T-helper 17 cell (primary cell): ENCODE results near the gene ARHGAP23. TPM values are rescaled to one million over a fixed set of nuclear protein-coding genes. Genes with fewer than 3 reads are reported as not detected.
"Not testable (repeated sequence)": the region's sequence is repeated elsewhere in the genome, so short reads cannot be mapped to it uniquely, and the experiment has no call there.

Experiments
- ATAC-seq: fragments of 150-1000 bp; cut with Tn5 transposase; 2 replicates; pipeline ENCODE4 v1.10.0; 2021; ENCODE audit warnings: mild to moderate bottlenecking, moderate library complexity
- DNase-seq, 3 donors: peaks; one replicate each; pipeline versions ENCODE4 v3.0.0 to v3.0.0-alpha.2; 2020 to 2021
- H3K9me3 ChIP-seq: one replicate; pipeline ENCODE4 v1.7.0; 2013; ENCODE audit warnings: low read length, mild to moderate bottlenecking; ENCODE audit not compliant: control insufficient read depth, poor library complexity, severe bottlenecking
- H3K27ac Mint-ChIP-seq: one replicate; pipeline ENCODE4 v1.8.0; 2022; ENCODE audit warnings: mild to moderate bottlenecking, moderate library complexity, mixed read lengths
- H3K27me3 Mint-ChIP-seq: one replicate; pipeline ENCODE4 v1.8.0; 2022; ENCODE audit warnings: mixed read lengths
- H3K36me3 Mint-ChIP-seq: one replicate; pipeline ENCODE4 v1.8.0; 2022; ENCODE audit warnings: low read depth, mixed read lengths
- H3K4me1 Mint-ChIP-seq: one replicate; pipeline ENCODE4 v1.8.0; 2022; ENCODE audit warnings: mild to moderate bottlenecking, mixed read lengths
- H3K4me3 Mint-ChIP-seq: one replicate; pipeline ENCODE4 v1.8.0; 2022; ENCODE audit warnings: mild to moderate bottlenecking, moderate library complexity, mixed read lengths
- total RNA-seq, 4 donors: library from RNA in 2 of 4; stranded (reverse) in 2 of 4; gene quantifications; one replicate each; pipeline ENCODE4 v1.2.3 and lab custom pipeline; 2022 to 2026

Gene ARHGAP23
- total RNA-seq, 2 donors from 2014 or later, result 0.39 to 0.47 TPM

DNA sequence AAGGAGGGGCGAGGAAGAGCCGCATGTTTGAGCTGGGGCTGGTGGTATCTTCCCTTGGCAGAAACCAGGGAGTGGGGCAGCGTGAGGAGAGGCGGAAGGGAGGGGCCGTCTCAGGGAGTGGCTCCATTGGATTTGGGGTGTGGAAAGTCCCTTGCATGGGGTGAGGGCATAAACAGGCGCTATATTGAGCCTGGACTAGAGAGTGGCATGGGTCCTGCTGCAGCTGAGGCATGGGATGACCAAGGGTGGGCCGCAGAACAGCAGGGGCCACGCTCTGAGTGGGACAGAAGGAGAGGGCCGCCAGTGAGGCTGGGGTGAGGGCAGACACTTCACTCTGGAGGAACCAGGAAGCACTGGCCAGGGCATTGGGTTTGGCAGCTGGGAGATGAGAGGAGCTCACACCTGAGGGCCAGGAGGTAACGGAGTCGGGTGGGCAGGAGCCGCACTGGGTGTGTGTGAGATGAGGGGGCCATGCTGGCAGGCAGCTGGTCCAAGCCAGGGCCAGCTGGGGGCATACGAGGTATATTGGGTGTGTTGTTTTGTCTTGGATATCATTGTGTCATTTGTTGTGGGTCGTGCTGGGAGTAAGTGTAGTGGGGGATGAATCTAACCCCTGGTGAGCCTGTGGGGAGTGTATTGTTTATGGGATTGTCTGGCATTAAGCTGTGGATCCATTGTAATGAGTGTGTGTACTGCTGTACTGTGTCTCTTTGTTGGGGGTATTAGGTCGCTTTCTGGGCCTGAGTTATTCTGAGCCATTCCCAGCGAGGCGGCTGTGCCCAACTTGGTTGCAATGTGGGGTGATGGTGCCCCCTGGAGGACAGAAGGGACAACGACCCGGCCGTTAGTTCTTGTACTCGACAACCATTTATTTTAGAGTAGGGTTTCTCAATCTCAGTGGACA lies 56.2 kb downstream of the ARHGAP23 start:
- H3K27me3 Mint-ChIP-seq, H3K4me1 Mint-ChIP-seq, H3K36me3 Mint-ChIP-seq, H3K9me3 ChIP-seq: not testable (repeated sequence)
- peak overlapping the region; percentile 70 for H3K27ac Mint-ChIP-seq
- peak overlapping the region; percentile 83 for H3K4me3 Mint-ChIP-seq
- DNase-seq, result peak in 2 of 3 donors; percentile 27 to 41
- ATAC-seq, result peak; percentile 72

- peaks cover 9% of the 10 kb centered on the region for H3K4me1 Mint-ChIP-seq
- H3K9me3 ChIP-seq, result no peaks in the 10 kb centered on the region
- no peak for ATAC-seq
- no peaks in the 10 kb centered on the region for H3K27me3 Mint-ChIP-seq
- H3K4me3 Mint-ChIP-seq, result peak overlapping the region; percentile 83
- no peak for DNase-seq
- peak overlapping the region; percentile 70 for H3K27ac Mint-ChIP-seq
- no peaks in the 10 kb centered on the region for H3K36me3 Mint-ChIP-seq
Measured at GRCh38 chr17:38485146-38485468, 56.8 kb downstream of the ARHGAP23 start.

DNA sequence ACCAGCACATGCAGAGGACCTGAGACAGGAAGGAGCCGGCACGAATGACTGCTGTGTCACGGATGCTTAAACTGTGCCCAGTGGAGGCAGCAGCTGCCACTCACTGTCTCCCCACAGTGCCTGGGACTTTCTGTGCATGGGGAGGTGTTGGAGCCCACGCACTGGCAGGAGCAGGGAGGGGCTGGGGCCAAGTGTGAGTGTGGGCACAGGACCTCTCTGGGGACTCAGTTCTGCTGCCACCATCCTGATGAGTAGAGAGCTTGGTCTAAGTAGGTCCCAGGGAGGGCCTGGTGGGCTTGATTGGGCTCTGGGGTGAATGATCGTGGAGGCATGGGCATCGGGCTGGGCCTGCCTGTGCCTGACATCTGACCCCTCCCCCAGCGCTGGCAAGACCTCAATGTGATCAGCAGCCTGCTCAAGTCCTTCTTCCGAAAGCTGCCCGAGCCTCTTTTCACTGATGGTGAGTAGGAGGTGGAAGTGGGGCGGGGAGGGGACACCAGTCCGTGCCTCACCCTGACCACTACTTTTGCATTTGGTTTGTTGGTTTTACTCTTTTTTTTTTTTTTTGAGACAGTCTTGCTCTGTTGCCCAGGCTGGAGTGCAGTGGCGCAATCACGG lies 57.5 kb downstream of the ARHGAP23 start:
- H3K36me3 Mint-ChIP-seq, H3K4me1 Mint-ChIP-seq, DNase-seq, H3K27me3 Mint-ChIP-seq, H3K9me3 ChIP-seq: not testable (repeated sequence)
- peak; percentile 69 for ATAC-seq
- H3K4me3 Mint-ChIP-seq, result peak overlapping the region; percentile 83
- H3K27ac Mint-ChIP-seq, result peak overlapping the region; percentile 70

GRCh38 chr17:38489774-38490173 lies 61.5 kb downstream of the ARHGAP23 start:
- H3K36me3 Mint-ChIP-seq, DNase-seq, H3K27me3 Mint-ChIP-seq, H3K9me3 ChIP-seq, H3K4me3 Mint-ChIP-seq, ATAC-seq: not testable (repeated sequence)
- Mint-ChIP-seq H3K27ac (peak overlapping the region; percentile 45), H3K4me1 (peaks cover 12% of the 10 kb centered on the region)

GRCh38 chr17:38491346-38492066 lies 63.2 kb downstream of the ARHGAP23 start:
- H3K27ac Mint-ChIP-seq, H3K4me3 Mint-ChIP-seq, H3K9me3 ChIP-seq, H3K27me3 Mint-ChIP-seq, DNase-seq, ATAC-seq, H3K36me3 Mint-ChIP-seq, H3K4me1 Mint-ChIP-seq: not testable (repeated sequence)

GRCh38 chr17:38492067-38493040 lies 64.1 kb downstream of the ARHGAP23 start:
- peak; percentile 88 for ATAC-seq
- H3K4me1 Mint-ChIP-seq, H3K27ac Mint-ChIP-seq, H3K36me3 Mint-ChIP-seq, H3K4me3 Mint-ChIP-seq, H3K9me3 ChIP-seq, H3K27me3 Mint-ChIP-seq: not testable (repeated sequence)
- DNase-seq, result peak; percentile 72 to 89 (median 74)

- not testable (repeated sequence) for H3K4me1 Mint-ChIP-seq, H3K4me3 Mint-ChIP-seq, H3K27me3 Mint-ChIP-seq, H3K27ac Mint-ChIP-seq, H3K9me3 ChIP-seq, DNase-seq, H3K36me3 Mint-ChIP-seq, ATAC-seq
Measured at GRCh38 chr17:38494152-38494551, 65.9 kb downstream of the ARHGAP23 start.

DNA sequence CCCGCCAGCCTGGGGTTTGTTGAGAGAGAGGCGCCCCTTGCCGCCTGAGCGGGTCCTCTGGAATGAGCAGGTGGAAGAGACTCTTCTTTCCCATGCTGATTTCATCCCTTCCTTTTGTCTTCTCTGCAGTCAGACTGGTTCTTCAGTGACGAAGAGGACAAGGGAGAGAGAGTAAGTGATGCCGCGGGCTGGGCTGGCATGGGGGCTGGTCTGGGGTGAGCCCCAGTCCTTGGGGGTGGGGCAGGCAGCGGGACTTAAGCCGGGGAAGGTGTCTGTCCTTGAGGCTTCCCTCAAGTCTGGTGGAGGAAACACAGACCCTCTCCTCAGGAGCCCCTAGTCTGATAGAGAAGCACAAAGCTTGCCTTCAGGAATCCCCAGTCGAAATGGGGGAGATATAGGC lies 69.4 kb downstream of the ARHGAP23 start:
- not testable (repeated sequence) for DNase-seq, H3K27me3 Mint-ChIP-seq, ATAC-seq, H3K9me3 ChIP-seq, H3K27ac Mint-ChIP-seq, H3K4me1 Mint-ChIP-seq, H3K4me3 Mint-ChIP-seq, H3K36me3 Mint-ChIP-seq

DNA sequence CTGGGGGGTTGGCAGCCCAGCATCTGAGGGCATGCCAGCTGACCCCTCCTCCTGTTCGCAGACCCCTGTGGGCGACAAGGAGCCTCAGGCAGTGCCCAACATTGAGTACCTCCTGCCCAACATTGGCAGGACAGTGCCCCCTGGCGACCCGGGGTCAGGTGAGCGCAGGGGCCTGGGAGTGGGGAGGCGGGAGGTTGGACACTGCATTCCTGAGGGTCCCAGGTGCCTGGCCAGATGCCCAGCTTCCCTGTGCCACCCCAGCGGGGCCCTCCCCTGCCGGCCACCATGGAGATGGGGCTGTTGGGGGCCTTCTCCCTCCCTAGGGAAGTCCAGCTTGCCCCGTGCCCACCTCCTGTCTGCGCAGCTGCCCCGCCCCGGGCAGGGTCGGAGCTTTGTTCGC lies 70.1 kb downstream of the ARHGAP23 start:
- H3K27me3 Mint-ChIP-seq, result peaks cover 8% of the 10 kb centered on the region
- no peaks in the 10 kb centered on the region for H3K9me3 ChIP-seq
- H3K36me3 Mint-ChIP-seq, result no peaks in the 10 kb centered on the region
- ATAC-seq (no peak), DNase-seq (no peak)
- H3K27ac Mint-ChIP-seq, result no peak overlapping the region
- H3K4me1 Mint-ChIP-seq, result peaks cover 2% of the 10 kb centered on the region
- H3K4me3 Mint-ChIP-seq, result no peak overlapping the region

DNA sequence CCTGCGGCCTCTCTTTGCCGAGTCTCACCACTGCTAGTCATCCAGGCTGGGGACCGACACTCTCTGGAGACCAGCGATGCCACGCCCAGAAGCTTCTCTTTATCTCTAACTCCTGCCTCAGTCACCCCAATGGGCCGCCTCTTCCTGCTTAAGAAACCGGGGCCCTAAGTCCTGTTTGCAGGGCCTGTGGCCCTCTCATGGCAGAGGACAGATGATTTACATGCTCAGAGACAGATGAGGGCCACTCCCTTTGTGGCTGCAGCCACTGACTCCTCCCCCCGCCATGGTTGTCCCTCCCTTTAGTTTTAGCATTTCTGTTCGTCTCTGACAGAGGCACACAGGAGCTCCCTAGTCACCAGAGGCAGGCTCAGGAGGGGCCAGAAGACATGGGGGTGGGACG lies 71.0 kb downstream of the ARHGAP23 start:
- H3K9me3 ChIP-seq, H3K27me3 Mint-ChIP-seq, H3K27ac Mint-ChIP-seq, H3K4me1 Mint-ChIP-seq, ATAC-seq, H3K4me3 Mint-ChIP-seq, H3K36me3 Mint-ChIP-seq, DNase-seq: not testable (repeated sequence)

DNA sequence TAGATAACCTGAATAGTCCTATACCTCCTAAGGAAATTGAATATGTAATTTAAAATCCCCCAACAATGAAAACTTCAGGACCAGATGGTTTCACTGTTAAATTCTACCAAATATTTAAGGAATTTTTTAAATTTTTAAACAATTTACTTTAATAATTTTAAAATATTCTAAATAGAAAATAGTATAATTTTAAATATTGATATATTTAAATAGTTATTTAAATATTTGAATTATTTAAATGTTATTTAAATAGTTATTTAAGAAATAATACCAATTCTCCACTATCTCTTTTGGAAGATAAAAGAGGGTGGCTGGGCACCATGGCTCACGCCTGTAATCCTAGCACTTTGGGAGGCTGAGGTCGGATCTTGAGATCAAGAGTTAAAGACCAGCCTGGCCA lies 73.5 kb downstream of the ARHGAP23 start:
- not testable (repeated sequence) for H3K4me3 Mint-ChIP-seq, H3K27me3 Mint-ChIP-seq, H3K36me3 Mint-ChIP-seq, H3K27ac Mint-ChIP-seq, H3K9me3 ChIP-seq, DNase-seq, H3K4me1 Mint-ChIP-seq, ATAC-seq

GRCh38 chr17:38503286-38503913 lies 75.1 kb downstream of the ARHGAP23 start:
- not testable (repeated sequence) for H3K9me3 ChIP-seq, ATAC-seq, H3K4me1 Mint-ChIP-seq, H3K27ac Mint-ChIP-seq, DNase-seq, H3K36me3 Mint-ChIP-seq, H3K4me3 Mint-ChIP-seq
- peaks cover 20% of the 10 kb centered on the region for H3K27me3 Mint-ChIP-seq
